GM12878 (cell line): Measurements from ENCODE around the gene DSC3.

Source experiments
- HDAC6 ChIP-seq: fragments of 200-600 bp; sonication (generic); IDR thresholded peaks from one replicate; pipeline ENCODE4 v1.8.0; 2017; ENCODE audit warnings: antibody characterized with exemption; ENCODE audit not compliant: unreplicated experiment
- IKZF1 ChIP-seq: fragments of 450-650 bp; conservative IDR thresholded peaks from 2 replicates; pipeline ENCODE4 v1.6.1; 2017; ENCODE audit warnings: antibody characterized with exemption, mild to moderate bottlenecking
- MEF2A ChIP-seq: IDR thresholded peaks from 2 replicates; pipeline ENCODE4 v1.6.1; 2011; ENCODE audit warnings: low read depth, mild to moderate bottlenecking, low read length, moderate library complexity; ENCODE audit not compliant: insufficient read depth
- RFX5 ChIP-seq: IDR thresholded peaks from 2 replicates; pipeline ENCODE4 v1.6.1; 2011; ENCODE audit warnings: low read depth, low read length, improper control_type of control experiment
- SPI1 ChIP-seq: IDR thresholded peaks from 2 replicates; pipeline ENCODE4 v1.6.1; 2011; ENCODE audit warnings: low read depth, mild to moderate bottlenecking, low read length, moderate library complexity, borderline replicate concordance; ENCODE audit not compliant: insufficient read depth
- TAF1 ChIP-seq: IDR thresholded peaks from 2 replicates; pipeline ENCODE4 v1.6.1; 2011; ENCODE audit warnings: mild to moderate bottlenecking, low read depth, low read length, borderline replicate concordance
- TF ChIP-seq, protein P1 (sequence below): IDR thresholded peaks from 2 replicates; pipeline ENCODE4 v1.6.1; 2012; ENCODE audit warnings: low read depth, low read length, improper control_type of control experiment
- TF ChIP-seq, protein P2 (sequence below), 3 experiments: IDR thresholded peaks in 2 of 3; conservative IDR thresholded peaks in 1 of 3; 2 replicates each; pipeline ENCODE4 v1.5.1; 2011; ENCODE audit warnings: low read depth in 3 of 3, low read length in 3 of 3, mild to moderate bottlenecking in 3 of 3, control low read depth in 2 of 3, moderate library complexity in 2 of 3, inconsistent platforms in 1 of 3, mixed read lengths in 1 of 3; ENCODE audit not compliant: control insufficient read depth in 2 of 3, insufficient read depth in 1 of 3; ENCODE audit errors: extremely low read depth in 1 of 3
- TF ChIP-seq, protein P3 (sequence below): IDR thresholded peaks from 2 replicates; pipeline ENCODE4 v1.6.1; 2012; ENCODE audit warnings: low read depth, low read length, improper control_type of control experiment

DNA sequence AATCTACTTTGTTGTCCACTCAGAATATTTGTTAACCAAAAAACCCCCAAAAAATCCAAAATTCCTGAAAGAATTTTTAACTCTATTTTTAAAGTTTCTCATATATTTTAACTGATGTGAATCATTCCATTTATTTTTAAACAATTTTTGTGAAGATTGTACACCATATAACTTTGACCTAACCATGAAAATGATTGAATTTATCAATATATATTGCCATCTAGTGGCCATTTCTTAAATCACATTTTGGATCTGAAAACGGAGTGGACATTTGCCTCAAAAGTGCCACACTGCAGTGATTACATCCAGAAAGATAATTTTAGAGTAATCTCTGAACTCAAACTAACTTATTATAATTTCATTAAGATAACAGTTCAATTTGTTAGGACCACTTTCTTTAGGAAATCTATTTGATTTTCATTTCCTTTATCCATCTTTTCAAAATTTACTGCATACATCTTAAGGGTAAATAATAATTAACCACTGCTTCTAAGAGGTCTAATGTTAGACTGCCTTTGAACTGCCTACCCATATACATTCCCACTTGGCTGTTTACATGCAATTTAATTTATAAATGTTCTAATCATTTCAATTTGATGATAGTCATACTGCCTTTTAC, 71.1 kb downstream of the DSC3 start:
- TF ChIP-seq, protein P1, sequence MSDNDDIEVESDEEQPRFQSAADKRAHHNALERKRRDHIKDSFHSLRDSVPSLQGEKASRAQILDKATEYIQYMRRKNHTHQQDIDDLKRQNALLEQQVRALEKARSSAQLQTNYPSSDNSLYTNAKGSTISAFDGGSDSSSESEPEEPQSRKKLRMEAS, result no peak
- TF ChIP-seq RFX5 (no peak), TAF1 (no peak), HDAC6 (no peak), MEF2A (no peak), IKZF1 (no peak), SPI1 (no peak)
- TF ChIP-seq, protein P2, sequence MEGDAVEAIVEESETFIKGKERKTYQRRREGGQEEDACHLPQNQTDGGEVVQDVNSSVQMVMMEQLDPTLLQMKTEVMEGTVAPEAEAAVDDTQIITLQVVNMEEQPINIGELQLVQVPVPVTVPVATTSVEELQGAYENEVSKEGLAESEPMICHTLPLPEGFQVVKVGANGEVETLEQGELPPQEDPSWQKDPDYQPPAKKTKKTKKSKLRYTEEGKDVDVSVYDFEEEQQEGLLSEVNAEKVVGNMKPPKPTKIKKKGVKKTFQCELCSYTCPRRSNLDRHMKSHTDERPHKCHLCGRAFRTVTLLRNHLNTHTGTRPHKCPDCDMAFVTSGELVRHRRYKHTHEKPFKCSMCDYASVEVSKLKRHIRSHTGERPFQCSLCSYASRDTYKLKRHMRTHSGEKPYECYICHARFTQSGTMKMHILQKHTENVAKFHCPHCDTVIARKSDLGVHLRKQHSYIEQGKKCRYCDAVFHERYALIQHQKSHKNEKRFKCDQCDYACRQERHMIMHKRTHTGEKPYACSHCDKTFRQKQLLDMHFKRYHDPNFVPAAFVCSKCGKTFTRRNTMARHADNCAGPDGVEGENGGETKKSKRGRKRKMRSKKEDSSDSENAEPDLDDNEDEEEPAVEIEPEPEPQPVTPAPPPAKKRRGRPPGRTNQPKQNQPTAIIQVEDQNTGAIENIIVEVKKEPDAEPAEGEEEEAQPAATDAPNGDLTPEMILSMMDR (IDR thresholded peaks at IDR 0.05 in 2 of 3, conservative IDR thresholded peaks at IDR 0.05 in 1 of 3; ENCODE audit: control insufficient read depth in 2 of 3, extremely low read depth in 1 of 3, insufficient read depth in 1 of 3, low read depth in 3 of 3, low read length in 3 of 3), result peak; percentile 21 to 49 (median 41); a peak in 4 of 6 replicates
- TF ChIP-seq, protein P3, sequence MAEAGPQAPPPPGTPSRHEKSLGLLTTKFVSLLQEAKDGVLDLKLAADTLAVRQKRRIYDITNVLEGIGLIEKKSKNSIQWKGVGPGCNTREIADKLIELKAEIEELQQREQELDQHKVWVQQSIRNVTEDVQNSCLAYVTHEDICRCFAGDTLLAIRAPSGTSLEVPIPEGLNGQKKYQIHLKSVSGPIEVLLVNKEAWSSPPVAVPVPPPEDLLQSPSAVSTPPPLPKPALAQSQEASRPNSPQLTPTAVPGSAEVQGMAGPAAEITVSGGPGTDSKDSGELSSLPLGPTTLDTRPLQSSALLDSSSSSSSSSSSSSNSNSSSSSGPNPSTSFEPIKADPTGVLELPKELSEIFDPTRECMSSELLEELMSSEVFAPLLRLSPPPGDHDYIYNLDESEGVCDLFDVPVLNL, result no peak
